ENCODE results near the gene SMYD3. TPM values are rescaled to one million over a fixed set of nuclear protein-coding genes. Genes with fewer than 3 reads are reported as not detected.

SMYD3 gene
- total RNA-seq, 5 donors from 2014 or later (not counting 1 experiment from before 2014, with no cell fraction given): 17.7 to 37.8 (median 21.9) TPM

GRCh38 chr1:246162560-246162959 lies 344.5 kb downstream of the SMYD3 start:
- Mint-ChIP-seq H3K27ac (no peak overlapping the region), H3K9me3 (no peaks in the 10 kb centered on the region), H3K36me3 (peaks cover 31% of the 10 kb centered on the region), H3K4me3 (no peak overlapping the region), H3K27me3 (no peaks in the 10 kb centered on the region), H3K4me1 (no peaks in the 10 kb centered on the region)
- DNase-seq (no peak), ATAC-seq (replicated peaks in 1 of 4) (no peak)
- WGBS (ENCODE audit: insufficient coverage): no CpG with 5 or more reads among the region's 1 CpG
- H3K27ac ChIP-seq (ENCODE audit: low read length): no peak overlapping the region
- no peaks in the 10 kb centered on the region for H3K36me3 ChIP-seq (ENCODE audit: control insufficient read depth in 2 of 2, extremely low read depth in 1 of 2, insufficient read depth in 1 of 2, low read length in 1 of 2)
- H3K9me3 ChIP-seq: no peaks in the 10 kb centered on the region
- H3K4me3 ChIP-seq (ENCODE audit: control insufficient read depth in 1 of 2, extremely low read depth in 1 of 2, low read length in 1 of 2): no peak overlapping the region
- ChIA-PET CTCF (no interaction called here), POLR2A (interaction anchor here in 1 of 2 donors (0.8 kb wide), 1 partner anchor 28 kb away, joined by 3 read pairs; no protein-coding TSS in a partner anchor)
- H3K27me3 ChIP-seq (replicated peaks in 1 of 2; ENCODE audit: control insufficient read depth in 2 of 2, extremely low read depth in 1 of 2, insufficient read depth in 2 of 2, low read length in 1 of 2): no peaks in the 10 kb centered on the region
- H3K4me1 ChIP-seq (ENCODE audit: control insufficient read depth in 1 of 2, extremely low read depth in 1 of 2, insufficient read depth in 2 of 2, low read length in 2 of 2): no peaks in the 10 kb centered on the region

GRCh38 chr1:246161626-246162025 lies 345.5 kb downstream of the SMYD3 start:
- Mint-ChIP-seq H3K27me3 (no peaks in the 10 kb centered on the region), H3K36me3 (peaks cover 31% of the 10 kb centered on the region), H3K27ac (no peak overlapping the region), H3K4me1 (no peaks in the 10 kb centered on the region), H3K9me3 (no peaks in the 10 kb centered on the region), H3K4me3 (no peak overlapping the region)
- no CpG with 5 or more reads among the region's 1 CpG for WGBS (ENCODE audit: insufficient coverage)
- no peak overlapping the region for H3K27ac ChIP-seq (ENCODE audit: low read length)
- H3K4me1 ChIP-seq (ENCODE audit: control insufficient read depth in 1 of 2, extremely low read depth in 1 of 2, insufficient read depth in 2 of 2, low read length in 2 of 2): no peaks in the 10 kb centered on the region
- no peaks in the 10 kb centered on the region for H3K9me3 ChIP-seq
- no peak for DNase-seq
- ATAC-seq (replicated peaks in 1 of 4): no peak
- H3K36me3 ChIP-seq (ENCODE audit: control insufficient read depth in 2 of 2, extremely low read depth in 1 of 2, insufficient read depth in 1 of 2, low read length in 1 of 2): no peaks in the 10 kb centered on the region
- POLR2A ChIA-PET: no interaction called here
- no peaks in the 10 kb centered on the region for H3K27me3 ChIP-seq (replicated peaks in 1 of 2; ENCODE audit: control insufficient read depth in 2 of 2, extremely low read depth in 1 of 2, insufficient read depth in 2 of 2, low read length in 1 of 2)
- H3K4me3 ChIP-seq (ENCODE audit: control insufficient read depth in 1 of 2, extremely low read depth in 1 of 2, low read length in 1 of 2): no peak overlapping the region
- CTCF ChIA-PET: no interaction called here

GRCh38 chr1:246160905-246161304 lies 346.2 kb downstream of the SMYD3 start:
- H3K27ac Mint-ChIP-seq: no peak overlapping the region
- DNase-seq: no peak
- H3K4me1 Mint-ChIP-seq: no peaks in the 10 kb centered on the region
- ATAC-seq (replicated peaks in 1 of 4): no peak
- H3K27me3 Mint-ChIP-seq: no peaks in the 10 kb centered on the region
- ChIA-PET POLR2A (no interaction called here), CTCF (no interaction called here)
- no peaks in the 10 kb centered on the region for H3K9me3 Mint-ChIP-seq
- peaks cover 28% of the 10 kb centered on the region for H3K36me3 Mint-ChIP-seq
- no peak overlapping the region for H3K4me3 Mint-ChIP-seq
- Histone ChIP-seq H3K27me3 (replicated peaks in 1 of 2; ENCODE audit: control insufficient read depth in 2 of 2, extremely low read depth in 1 of 2, insufficient read depth in 2 of 2, low read length in 1 of 2) (no peaks in the 10 kb centered on the region), H3K36me3 (ENCODE audit: control insufficient read depth in 2 of 2, extremely low read depth in 1 of 2, insufficient read depth in 1 of 2, low read length in 1 of 2) (no peaks in the 10 kb centered on the region), H3K4me3 (ENCODE audit: control insufficient read depth in 1 of 2, extremely low read depth in 1 of 2, low read length in 1 of 2) (no peak overlapping the region), H3K4me1 (ENCODE audit: control insufficient read depth in 1 of 2, extremely low read depth in 1 of 2, insufficient read depth in 2 of 2, low read length in 2 of 2) (no peaks in the 10 kb centered on the region), H3K27ac (ENCODE audit: low read length) (no peak overlapping the region), H3K9me3 (no peaks in the 10 kb centered on the region)
- 97% methylated on average over 6 of the region's 10 CpGs for WGBS (ENCODE audit: insufficient coverage)

DNA sequence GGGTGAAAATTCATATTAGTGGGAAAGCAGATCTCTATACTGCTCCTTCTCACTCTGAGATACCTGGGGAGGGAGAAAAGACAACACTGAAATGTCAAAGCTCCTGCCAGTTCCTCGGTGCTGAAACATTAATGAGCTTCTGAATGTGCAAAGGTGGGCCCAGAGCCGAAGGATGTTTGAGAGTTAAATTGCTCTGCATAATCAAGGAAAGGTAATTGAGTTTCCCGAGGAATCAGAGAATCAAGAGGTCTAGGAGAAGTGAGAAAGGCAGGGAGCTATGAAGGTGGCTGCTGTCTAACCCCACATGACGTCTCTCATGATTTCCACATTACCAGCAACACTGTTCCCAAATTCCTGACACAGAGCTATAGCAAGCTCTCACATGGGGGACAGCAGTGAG lies 346.7 kb downstream of the SMYD3 start:
- DNase-seq: no peak
- H3K9me3 Mint-ChIP-seq: no peaks in the 10 kb centered on the region
- Histone ChIP-seq H3K4me3 (ENCODE audit: control insufficient read depth in 1 of 2, extremely low read depth in 1 of 2, low read length in 1 of 2) (no peak overlapping the region), H3K36me3 (ENCODE audit: control insufficient read depth in 2 of 2, extremely low read depth in 1 of 2, insufficient read depth in 1 of 2, low read length in 1 of 2) (no peaks in the 10 kb centered on the region), H3K4me1 (ENCODE audit: control insufficient read depth in 1 of 2, extremely low read depth in 1 of 2, insufficient read depth in 2 of 2, low read length in 2 of 2) (no peaks in the 10 kb centered on the region), H3K27ac (ENCODE audit: low read length) (no peak overlapping the region), H3K9me3 (no peaks in the 10 kb centered on the region), H3K27me3 (replicated peaks in 1 of 2; ENCODE audit: control insufficient read depth in 2 of 2, extremely low read depth in 1 of 2, insufficient read depth in 2 of 2, low read length in 1 of 2) (no peaks in the 10 kb centered on the region)
- H3K36me3 Mint-ChIP-seq: peaks cover 28% of the 10 kb centered on the region
- H3K27ac Mint-ChIP-seq: no peak overlapping the region
- POLR2A ChIA-PET: no interaction called here
- no peaks in the 10 kb centered on the region for H3K27me3 Mint-ChIP-seq
- H3K4me1 Mint-ChIP-seq: no peaks in the 10 kb centered on the region
- CTCF ChIA-PET: no interaction called here
- no peak overlapping the region for H3K4me3 Mint-ChIP-seq
- WGBS (ENCODE audit: insufficient coverage): 100% methylated on average over 2 of the region's 4 CpGs
- ATAC-seq (replicated peaks in 1 of 4): no peak

DNA sequence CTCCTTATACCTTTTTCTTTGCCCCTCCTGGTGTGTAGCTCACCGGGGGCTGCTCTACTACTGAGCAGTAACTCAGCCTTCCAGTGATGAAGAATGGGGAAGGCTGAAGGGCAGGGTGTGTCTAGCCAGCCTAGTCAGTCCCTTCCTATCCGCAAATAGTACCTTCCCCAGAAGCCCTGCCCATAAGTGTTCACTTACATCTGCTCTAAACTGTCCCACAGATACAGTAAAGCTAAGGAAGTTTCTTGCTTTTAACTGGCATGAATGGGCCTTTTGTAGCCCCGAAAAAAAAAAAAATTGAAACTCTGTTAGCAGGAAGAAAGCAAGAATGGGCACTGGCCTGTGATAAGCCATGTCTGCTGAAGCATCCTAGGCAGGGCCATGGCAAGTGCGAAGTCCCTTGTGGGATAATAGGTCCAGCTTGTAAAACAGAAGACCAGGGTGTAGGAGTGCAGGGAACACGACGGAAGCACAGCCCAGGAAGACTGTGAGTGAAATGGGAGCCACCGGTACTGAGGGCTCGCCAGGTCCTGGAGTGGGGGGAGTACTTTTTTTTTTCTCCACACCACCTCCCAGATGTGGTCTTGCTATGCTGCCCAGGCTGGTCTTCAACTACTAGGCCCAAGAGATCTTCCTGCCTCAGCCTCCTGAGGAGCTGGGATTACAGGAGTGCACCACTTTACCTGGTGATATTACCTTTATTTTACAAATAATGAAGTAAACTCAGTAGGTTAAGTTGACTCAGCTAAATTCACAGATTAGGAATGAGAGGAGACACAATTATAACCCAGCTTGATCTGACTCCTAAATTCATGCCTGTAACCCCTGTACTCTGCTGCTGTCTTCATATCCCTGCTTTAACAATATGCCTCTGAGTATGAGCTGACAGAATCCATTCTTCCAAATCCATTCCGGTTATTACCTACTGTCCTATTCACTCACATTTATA lies 347.5 kb downstream of the SMYD3 start:
- no peaks in the 10 kb centered on the region for H3K27me3 Mint-ChIP-seq
- Histone ChIP-seq H3K27me3 (replicated peaks in 1 of 2; ENCODE audit: control insufficient read depth in 2 of 2, extremely low read depth in 1 of 2, insufficient read depth in 2 of 2, low read length in 1 of 2) (no peaks in the 10 kb centered on the region), H3K4me3 (ENCODE audit: control insufficient read depth in 1 of 2, extremely low read depth in 1 of 2, low read length in 1 of 2) (no peak overlapping the region), H3K4me1 (ENCODE audit: control insufficient read depth in 1 of 2, extremely low read depth in 1 of 2, insufficient read depth in 2 of 2, low read length in 2 of 2) (no peaks in the 10 kb centered on the region), H3K27ac (ENCODE audit: low read length) (no peak overlapping the region), H3K9me3 (no peaks in the 10 kb centered on the region), H3K36me3 (ENCODE audit: control insufficient read depth in 2 of 2, extremely low read depth in 1 of 2, insufficient read depth in 1 of 2, low read length in 1 of 2) (no peaks in the 10 kb centered on the region)
- ChIA-PET CTCF (interaction anchor here in 1 of 2 donors (0.5 kb wide), 1 partner anchor 1273 kb away, joined by 3 read pairs; no protein-coding TSS in a partner anchor), POLR2A (no interaction called here)
- no peaks in the 10 kb centered on the region for H3K4me1 Mint-ChIP-seq
- DNase-seq: no peak
- peaks cover 22% of the 10 kb centered on the region for H3K36me3 Mint-ChIP-seq
- H3K4me3 Mint-ChIP-seq: no peak overlapping the region
- no peak for ATAC-seq (replicated peaks in 1 of 4)
- H3K27ac Mint-ChIP-seq: no peak overlapping the region
- 88% methylated on average over 4 of the region's 9 CpGs for WGBS (ENCODE audit: insufficient coverage)
- H3K9me3 Mint-ChIP-seq: no peaks in the 10 kb centered on the region

DNA sequence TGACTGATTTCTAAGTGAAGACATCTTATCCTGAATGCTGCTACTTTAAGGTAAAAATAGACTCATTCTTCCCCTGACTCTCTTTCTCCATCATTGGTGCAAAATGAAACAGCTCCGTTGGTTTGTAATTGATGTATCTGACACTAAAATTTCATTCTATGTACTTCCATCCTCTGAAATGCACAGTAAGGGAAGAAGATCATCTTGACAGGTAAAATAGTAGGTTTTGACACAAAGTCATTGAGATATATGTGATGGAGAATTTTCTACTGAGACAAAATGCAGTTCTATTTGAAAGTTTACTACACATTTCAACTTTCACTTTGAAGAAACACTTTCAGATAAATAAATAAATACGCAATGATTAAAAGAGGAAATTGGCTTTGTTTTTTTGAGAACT lies 348.9 kb downstream of the SMYD3 start:
- POLR2A ChIA-PET: no interaction called here
- Histone ChIP-seq H3K4me1 (ENCODE audit: control insufficient read depth in 1 of 2, extremely low read depth in 1 of 2, insufficient read depth in 2 of 2, low read length in 2 of 2) (no peaks in the 10 kb centered on the region), H3K27ac (ENCODE audit: low read length) (no peak overlapping the region), H3K36me3 (ENCODE audit: control insufficient read depth in 2 of 2, extremely low read depth in 1 of 2, insufficient read depth in 1 of 2, low read length in 1 of 2) (no peaks in the 10 kb centered on the region), H3K9me3 (no peaks in the 10 kb centered on the region), H3K27me3 (replicated peaks in 1 of 2; ENCODE audit: control insufficient read depth in 2 of 2, extremely low read depth in 1 of 2, insufficient read depth in 2 of 2, low read length in 1 of 2) (no peaks in the 10 kb centered on the region), H3K4me3 (ENCODE audit: control insufficient read depth in 1 of 2, extremely low read depth in 1 of 2, low read length in 1 of 2) (no peak overlapping the region)
- H3K27ac Mint-ChIP-seq: no peak overlapping the region
- no peaks in the 10 kb centered on the region for H3K27me3 Mint-ChIP-seq
- no peak for ATAC-seq (replicated peaks in 1 of 4)
- no peak for DNase-seq
- H3K9me3 Mint-ChIP-seq: no peaks in the 10 kb centered on the region
- peaks cover 27% of the 10 kb centered on the region for H3K36me3 Mint-ChIP-seq
- CTCF ChIA-PET: no interaction called here
- no peaks in the 10 kb centered on the region for H3K4me1 Mint-ChIP-seq
- H3K4me3 Mint-ChIP-seq: no peak overlapping the region
- no CpG with 5 or more reads among the region's 2 CpGs for WGBS (ENCODE audit: insufficient coverage)
